ENCODE measurements around the gene RPGR.

DNA sequence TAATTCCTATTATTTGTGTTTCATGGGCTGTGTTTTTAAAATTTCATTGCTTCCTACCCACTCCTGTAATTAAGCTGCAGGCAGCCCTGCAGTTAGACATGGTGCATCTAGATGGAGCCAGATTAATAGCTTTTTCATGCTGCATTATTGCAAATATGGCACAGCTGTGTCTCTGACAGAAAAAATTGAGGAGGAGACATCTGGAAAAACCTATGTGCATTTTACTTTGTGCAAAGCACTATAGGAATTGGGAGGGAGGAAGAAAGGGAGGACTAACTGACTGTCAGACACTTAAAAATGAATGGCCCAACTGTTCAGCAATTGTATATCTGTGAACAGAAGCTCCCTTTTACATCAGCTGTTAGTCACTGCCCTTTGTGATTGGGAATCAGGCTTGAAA lies 8.1 kb upstream of the RPGR start:
- TF ChIP-seq, protein P1, sequence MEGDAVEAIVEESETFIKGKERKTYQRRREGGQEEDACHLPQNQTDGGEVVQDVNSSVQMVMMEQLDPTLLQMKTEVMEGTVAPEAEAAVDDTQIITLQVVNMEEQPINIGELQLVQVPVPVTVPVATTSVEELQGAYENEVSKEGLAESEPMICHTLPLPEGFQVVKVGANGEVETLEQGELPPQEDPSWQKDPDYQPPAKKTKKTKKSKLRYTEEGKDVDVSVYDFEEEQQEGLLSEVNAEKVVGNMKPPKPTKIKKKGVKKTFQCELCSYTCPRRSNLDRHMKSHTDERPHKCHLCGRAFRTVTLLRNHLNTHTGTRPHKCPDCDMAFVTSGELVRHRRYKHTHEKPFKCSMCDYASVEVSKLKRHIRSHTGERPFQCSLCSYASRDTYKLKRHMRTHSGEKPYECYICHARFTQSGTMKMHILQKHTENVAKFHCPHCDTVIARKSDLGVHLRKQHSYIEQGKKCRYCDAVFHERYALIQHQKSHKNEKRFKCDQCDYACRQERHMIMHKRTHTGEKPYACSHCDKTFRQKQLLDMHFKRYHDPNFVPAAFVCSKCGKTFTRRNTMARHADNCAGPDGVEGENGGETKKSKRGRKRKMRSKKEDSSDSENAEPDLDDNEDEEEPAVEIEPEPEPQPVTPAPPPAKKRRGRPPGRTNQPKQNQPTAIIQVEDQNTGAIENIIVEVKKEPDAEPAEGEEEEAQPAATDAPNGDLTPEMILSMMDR (IDR thresholded peaks at IDR 0.05) = no peak
- no peak for TF ChIP-seq POLR2AphosphoS5 (IDR thresholded peaks at IDR 0.05)
